ENCODE measurements around the gene HBS1L. TPM values are rescaled to one million over a fixed set of nuclear protein-coding genes. Genes with fewer than 3 reads are reported as not detected.

Gene HBS1L
- total and polyA plus RNA-seq, 10 of the 15 experiments (the other 5 are each of a cell fraction or from before 2014, with no cell fraction given): 58.7 to 142 (median 78.8) TPM

DNA sequence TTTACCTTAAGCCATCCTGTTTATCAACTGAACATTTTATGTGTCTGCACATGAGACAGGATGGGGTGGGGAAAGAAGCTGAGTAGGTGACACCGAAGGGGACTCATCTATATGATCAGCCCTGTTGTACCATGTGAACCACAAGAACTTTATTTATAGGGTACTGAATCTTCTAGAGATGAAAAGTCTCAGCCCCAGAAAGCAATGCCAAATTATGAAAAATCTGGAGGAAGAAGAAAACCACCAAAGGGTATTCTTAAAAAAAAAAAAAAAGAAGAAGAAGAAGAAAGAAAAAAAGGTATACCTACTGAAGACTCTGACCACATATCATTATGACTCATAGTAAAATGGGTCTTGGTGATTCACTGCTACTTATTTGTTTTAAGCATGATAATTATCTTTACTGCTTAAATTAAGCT, 39.8 kb upstream of the HBS1L start:
- SMC1A ChIA-PET (ENCODE audit: uncharacterized antibody, unreplicated experiment): interaction anchor here (0.5 to 3.8 kb wide), 14 partner anchors 8 to 172 kb away, joined by 3 to 19 read pairs (median 4); no protein-coding TSS in a partner anchor
- intact Hi-C loops (cut with micrococcal nuclease; ENCODE audit: unreplicated experiment) (no loop called here), in situ Hi-C loops (cut with MboI) (no loop called here)
- Histone ChIP-seq H3K79me2 (ENCODE audit: control insufficient read depth, insufficient read depth, low read length) (no peaks in the 10 kb centered on the region), H3K9ac (ENCODE audit: control insufficient read depth, insufficient read depth, low read length) (no peak overlapping the region), H4K20me1 (ENCODE audit: control insufficient read depth, insufficient read depth) (no peaks in the 10 kb centered on the region), H3K27ac (ENCODE audit: control insufficient read depth, insufficient read depth) (no peak overlapping the region), H3K4me1 (ENCODE audit: control insufficient read depth, insufficient read depth, low read length) (peaks cover 11% of the 10 kb centered on the region; the same call in 1 of the 2 replicates), H3K4me3 (no peak overlapping the region), H3K36me3 (ENCODE audit: control insufficient read depth in 2 of 2, insufficient read depth in 2 of 2, low read length in 1 of 2) (no peaks in the 10 kb centered on the region), H3K9me3 (replicated peaks; ENCODE audit: control insufficient read depth, insufficient read depth, low read length) (no peaks in the 10 kb centered on the region), H3K27me3 (replicated peaks in 1 of 2; ENCODE audit: control insufficient read depth in 2 of 2, insufficient read depth in 2 of 2, low read length in 1 of 2) (no peaks in the 10 kb centered on the region; a peak in 1 of 4 replicates), H2AFZ (ENCODE audit: control insufficient read depth, low read depth, low read length) (no peak overlapping the region), H3K4me2 (ENCODE audit: control insufficient read depth, insufficient read depth) (no peak overlapping the region)
- ATAC-seq (peak; percentile 81), DNase-seq (ENCODE audit: low read depth, low spot score) (no peak), FAIRE-seq (peak; percentile 54)
- CTCF ChIA-PET: interaction anchor here (0.7 to 2.8 kb wide), 9 partner anchors 8 to 1623 kb away, joined by 3 to 8 read pairs (median 3); partner anchors contain the start of gene HBS1L
- POLR2A ChIA-PET: interaction anchor here (0.6 to 1.5 kb wide), 8 partner anchors 9 to 87 kb away, joined by 3 to 6 read pairs (median 4); partner anchors contain the start of gene HBS1L
- RAD21 ChIA-PET (ENCODE audit: unreplicated experiment): interaction anchor here (0.5 to 1.9 kb wide), 8 partner anchors 9 to 91 kb away, joined by 3 to 5 read pairs (median 4); no protein-coding TSS in a partner anchor
- 52% methylated on average over 1 of the region's 1 CpG for WGBS (ENCODE audit: insufficient coverage, insufficient replicate concordance, low lambda C conversion rate, missing lambda C conversion rate)
- BruUV-seq (replicated peaks): no TSS peak
- TF ChIP-seq, protein P1, sequence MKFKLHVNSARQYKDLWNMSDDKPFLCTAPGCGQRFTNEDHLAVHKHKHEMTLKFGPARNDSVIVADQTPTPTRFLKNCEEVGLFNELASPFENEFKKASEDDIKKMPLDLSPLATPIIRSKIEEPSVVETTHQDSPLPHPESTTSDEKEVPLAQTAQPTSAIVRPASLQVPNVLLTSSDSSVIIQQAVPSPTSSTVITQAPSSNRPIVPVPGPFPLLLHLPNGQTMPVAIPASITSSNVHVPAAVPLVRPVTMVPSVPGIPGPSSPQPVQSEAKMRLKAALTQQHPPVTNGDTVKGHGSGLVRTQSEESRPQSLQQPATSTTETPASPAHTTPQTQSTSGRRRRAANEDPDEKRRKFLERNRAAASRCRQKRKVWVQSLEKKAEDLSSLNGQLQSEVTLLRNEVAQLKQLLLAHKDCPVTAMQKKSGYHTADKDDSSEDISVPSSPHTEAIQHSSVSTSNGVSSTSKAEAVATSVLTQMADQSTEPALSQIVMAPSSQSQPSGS (IDR thresholded peaks at IDR 0.05; ENCODE audit: low read length): peak; percentile 57; the same call in 1 of the 2 replicates
- TF ChIP-seq CBFB (IDR thresholded peaks at IDR 0.05; ENCODE audit: low read depth) (0 out of 2 replicates have a peak, but pooled peaks have one; percentile 25), ATF7 (IDR thresholded peaks at IDR 0.05; ENCODE audit: low read depth) (peak; percentile 77), CHD1 (IDR thresholded peaks at IDR 0.05; ENCODE audit: low read depth, low read length) (no peak), PKNOX1 (IDR thresholded peaks at IDR 0.05) (0 out of 2 replicates have a peak, but pooled peaks have one; percentile 1), NR2C2 (IDR thresholded peaks at IDR 0.05; ENCODE audit: borderline replicate concordance, control insufficient read depth, insufficient read length, low read depth) (no peak), NBN (IDR thresholded peaks at IDR 0.05) (0 out of 2 replicates have a peak, but pooled peaks have one; percentile 53), RUNX3 (IDR thresholded peaks at IDR 0.05; ENCODE audit: low read length) (peak; percentile 83), JUND (IDR thresholded peaks at IDR 0.05; ENCODE audit: low read depth, low read length) (0 out of 2 replicates have a peak, but pooled peaks have one; percentile 9), NFIC (IDR thresholded peaks at IDR 0.05; ENCODE audit: low read depth, low read length) (peak; percentile 79), ZNF384 (IDR thresholded peaks at IDR 0.05; ENCODE audit: borderline replicate concordance, low read depth, low read length) (peak; percentile 91), TCF3 (IDR thresholded peaks at IDR 0.05; ENCODE audit: borderline replicate concordance, insufficient read depth, low read depth, low read length) (no peak), ATF3 (IDR thresholded peaks at IDR 0.05; ENCODE audit: borderline replicate concordance, extremely low read depth, low read depth, low read length) (no peak), GABPA (IDR thresholded peaks at IDR 0.05; ENCODE audit: low read depth) (0 out of 2 replicates have a peak, but pooled peaks have one; percentile 16), JUNB (IDR thresholded peaks at IDR 0.05) (peak; percentile 78), ESRRA (IDR thresholded peaks at IDR 0.05; ENCODE audit: low read length) (no peak), NR2F1 (conservative IDR thresholded peaks at IDR 0.05) (0 out of 2 replicates have a peak, but pooled peaks have one; percentile 23), ZNF217 (IDR thresholded peaks at IDR 0.05) (peak; percentile 81; the same call in 1 of the 2 replicates)
- TF ChIP-seq, protein P2, sequence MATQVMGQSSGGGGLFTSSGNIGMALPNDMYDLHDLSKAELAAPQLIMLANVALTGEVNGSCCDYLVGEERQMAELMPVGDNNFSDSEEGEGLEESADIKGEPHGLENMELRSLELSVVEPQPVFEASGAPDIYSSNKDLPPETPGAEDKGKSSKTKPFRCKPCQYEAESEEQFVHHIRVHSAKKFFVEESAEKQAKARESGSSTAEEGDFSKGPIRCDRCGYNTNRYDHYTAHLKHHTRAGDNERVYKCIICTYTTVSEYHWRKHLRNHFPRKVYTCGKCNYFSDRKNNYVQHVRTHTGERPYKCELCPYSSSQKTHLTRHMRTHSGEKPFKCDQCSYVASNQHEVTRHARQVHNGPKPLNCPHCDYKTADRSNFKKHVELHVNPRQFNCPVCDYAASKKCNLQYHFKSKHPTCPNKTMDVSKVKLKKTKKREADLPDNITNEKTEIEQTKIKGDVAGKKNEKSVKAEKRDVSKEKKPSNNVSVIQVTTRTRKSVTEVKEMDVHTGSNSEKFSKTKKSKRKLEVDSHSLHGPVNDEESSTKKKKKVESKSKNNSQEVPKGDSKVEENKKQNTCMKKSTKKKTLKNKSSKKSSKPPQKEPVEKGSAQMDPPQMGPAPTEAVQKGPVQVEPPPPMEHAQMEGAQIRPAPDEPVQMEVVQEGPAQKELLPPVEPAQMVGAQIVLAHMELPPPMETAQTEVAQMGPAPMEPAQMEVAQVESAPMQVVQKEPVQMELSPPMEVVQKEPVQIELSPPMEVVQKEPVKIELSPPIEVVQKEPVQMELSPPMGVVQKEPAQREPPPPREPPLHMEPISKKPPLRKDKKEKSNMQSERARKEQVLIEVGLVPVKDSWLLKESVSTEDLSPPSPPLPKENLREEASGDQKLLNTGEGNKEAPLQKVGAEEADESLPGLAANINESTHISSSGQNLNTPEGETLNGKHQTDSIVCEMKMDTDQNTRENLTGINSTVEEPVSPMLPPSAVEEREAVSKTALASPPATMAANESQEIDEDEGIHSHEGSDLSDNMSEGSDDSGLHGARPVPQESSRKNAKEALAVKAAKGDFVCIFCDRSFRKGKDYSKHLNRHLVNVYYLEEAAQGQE (IDR thresholded peaks at IDR 0.05; ENCODE audit: low read depth, low read length): no peak

Measured in GM12878 (cell line).